Activated T-helper 1 cell treated with anti-CD3 and anti-CD28 coated beads, Interleukin-12 subunit alpha, Interleukin-12 subunit beta, Interleukin-2, Interleukin-4 antibody, amounts not matched to agents 30 ng/mL and 10 ng/mL and 1 ng/mL, durations not matched to agents 14 hours and 24 hours and 36 hours (primary cell): ENCODE data around the gene ACADVL. TPM values are rescaled to one million over a fixed set of nuclear protein-coding genes. Genes with fewer than 3 reads are reported as not detected.
"Not testable (repeated sequence)": the region's sequence is repeated elsewhere in the genome, so short reads cannot be mapped to it uniquely, and the experiment has no call there.

Experiments
- DNase-seq: peaks from one replicate; pipeline ENCODE4 v3.0.0; 2021; ENCODE audit warnings: low spot score
- H3K27ac Mint-ChIP-seq: one replicate; pipeline ENCODE4 v1.8.0; 2021; ENCODE audit warnings: mild to moderate bottlenecking, mixed read lengths
- H3K27me3 Mint-ChIP-seq: one replicate; pipeline ENCODE4 v1.8.0; 2022; ENCODE audit warnings: mild to moderate bottlenecking, moderate library complexity, mixed read lengths; ENCODE audit not compliant: insufficient read depth
- H3K36me3 Mint-ChIP-seq: one replicate; pipeline ENCODE4 v1.8.0; 2021; ENCODE audit warnings: low read depth, mixed read lengths
- H3K4me1 Mint-ChIP-seq: one replicate; pipeline ENCODE4 v1.8.0; 2021; ENCODE audit warnings: low read depth, mixed read lengths
- H3K4me3 Mint-ChIP-seq: one replicate; pipeline ENCODE4 v1.8.0; 2021; ENCODE audit warnings: mild to moderate bottlenecking, moderate library complexity, mixed read lengths
- H3K9me3 Mint-ChIP-seq: one replicate; pipeline ENCODE4 v1.8.0; 2021; ENCODE audit warnings: mixed read lengths
- intact Hi-C: fragments of 100-400 bp; cut with micrococcal nuclease; formaldehyde crosslinking; loops from one replicate; pipeline ENCODE4 v1.15.1; 2024
- total RNA-seq: library from RNA; stranded (reverse); gene quantifications from 2 replicates; pipeline ENCODE4 v1.2.3, GENCODE V29; 2022

Gene ACADVL
- 287 and 294 TPM in 2 replicates for total RNA-seq

GRCh38 chr17:7219812-7220592 lies at the start of gene ACADVL, which contains the start of gene DLG4:
Gene ACADVL, plus strand, starts transcription at chr17:7219938. Its CDS starts 47 bp downstream, at chr17:7219985.
Gene DLG4, minus strand, starts transcription at chr17:7219836.
- Mint-ChIP-seq H3K4me1 (peaks cover 54% of the 10 kb centered on the region), H3K4me3 (peak within 1 kb of the TSS; percentile 96), H3K9me3 (no peaks in the 10 kb centered on the region), H3K27ac (peak within 1 kb of the TSS; percentile 96), H3K27me3 (peaks cover 2% of the 10 kb centered on the region), H3K36me3 (peaks cover 17% of the 10 kb centered on the region)
- peak; percentile 74 for DNase-seq
- intact Hi-C loops = loop anchor here (1.0 to 10.0 kb wide), 5 partner anchors 14 to 1805 kb away; partner anchors contain the start of genes DVL2, ELP5 and NTN1

- H3K4me3 Mint-ChIP-seq, H3K27ac Mint-ChIP-seq, H3K36me3 Mint-ChIP-seq, DNase-seq, H3K4me1 Mint-ChIP-seq, H3K9me3 Mint-ChIP-seq, intact Hi-C loops, H3K27me3 Mint-ChIP-seq: not testable (repeated sequence)
Observed at GRCh38 chr17:7172522-7173191, 47.1 kb upstream of the ACADVL start.

- Mint-ChIP-seq H3K9me3 (no peaks in the 10 kb centered on the region), H3K27ac (no peak overlapping the region), H3K4me1 (peaks cover 10% of the 10 kb centered on the region), H3K36me3 (no peaks in the 10 kb centered on the region), H3K4me3 (no peak overlapping the region), H3K27me3 (peaks cover 12% of the 10 kb centered on the region)
- intact Hi-C loops = no loop called here
- peak; percentile 28 for DNase-seq
Observed at GRCh38 chr17:7173687-7174602, 45.8 kb upstream of the ACADVL start.

DNA sequence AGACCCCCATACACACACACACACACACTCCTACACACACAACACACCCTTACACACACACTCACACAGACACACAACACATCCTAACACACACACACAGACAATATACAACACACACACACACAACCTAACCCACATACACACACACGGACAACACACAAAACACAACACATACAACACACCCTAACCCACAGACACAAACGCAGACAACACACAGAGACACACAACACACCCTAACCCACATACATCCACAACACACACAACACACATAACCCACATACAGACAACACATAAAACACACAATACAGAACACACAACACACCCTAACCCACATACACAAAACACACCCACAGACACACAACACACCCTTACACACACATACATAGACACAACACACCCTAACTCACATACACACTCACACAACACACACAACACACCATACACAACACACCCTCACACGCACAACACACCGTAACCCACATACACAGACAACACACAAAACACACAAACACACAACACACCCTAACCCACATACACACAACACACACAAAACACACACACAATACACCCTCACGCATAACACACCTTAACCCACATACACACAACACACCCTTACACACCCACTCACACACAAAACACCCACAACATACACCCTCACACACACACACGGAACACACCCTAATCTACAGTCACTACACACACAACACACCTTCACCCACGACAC lies 45.0 kb upstream of the ACADVL start:
- intact Hi-C loops = no loop called here
- H3K36me3 Mint-ChIP-seq = no peaks in the 10 kb centered on the region
- DNase-seq = no peak
- no peak overlapping the region for H3K4me3 Mint-ChIP-seq
- peaks cover 12% of the 10 kb centered on the region for H3K27me3 Mint-ChIP-seq
- no peaks in the 10 kb centered on the region for H3K9me3 Mint-ChIP-seq
- H3K4me1 Mint-ChIP-seq = peaks cover 10% of the 10 kb centered on the region
- no peak overlapping the region for H3K27ac Mint-ChIP-seq

GRCh38 chr17:7175330-7175733 lies 44.4 kb upstream of the ACADVL start:
- Mint-ChIP-seq H3K27me3 (peaks cover 12% of the 10 kb centered on the region), H3K36me3 (no peaks in the 10 kb centered on the region), H3K27ac (no peak overlapping the region), H3K4me1 (peaks cover 10% of the 10 kb centered on the region), H3K9me3 (no peaks in the 10 kb centered on the region), H3K4me3 (no peak overlapping the region)
- intact Hi-C loops = no loop called here
- no peak for DNase-seq

GRCh38 chr17:7176107-7176840 lies 43.5 kb upstream of the ACADVL start:
- no peak for DNase-seq
- no peaks in the 10 kb centered on the region for H3K36me3 Mint-ChIP-seq
- intact Hi-C loops = no loop called here
- peaks cover 12% of the 10 kb centered on the region for H3K27me3 Mint-ChIP-seq
- peaks cover 10% of the 10 kb centered on the region for H3K4me1 Mint-ChIP-seq
- no peak overlapping the region for H3K4me3 Mint-ChIP-seq
- no peak overlapping the region for H3K27ac Mint-ChIP-seq
- no peaks in the 10 kb centered on the region for H3K9me3 Mint-ChIP-seq

DNA sequence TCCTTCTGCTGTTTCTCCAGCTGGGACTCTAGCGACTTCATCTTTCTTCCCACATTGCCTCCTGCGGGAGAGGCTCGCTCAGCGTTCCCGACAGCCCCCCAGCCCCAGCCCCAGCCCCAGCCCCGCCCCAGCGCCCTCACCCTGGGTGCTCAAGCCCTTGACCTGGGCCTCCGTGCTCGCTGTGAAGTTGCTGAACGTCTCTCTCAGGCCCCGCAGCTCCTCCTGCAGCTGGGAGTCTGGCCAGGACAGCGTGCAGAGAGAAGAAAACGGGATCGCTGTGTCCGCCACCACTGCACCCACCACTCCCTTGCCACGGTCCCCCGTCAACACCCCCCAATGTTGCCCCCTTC lies 42.9 kb upstream of the ACADVL start:
- no peak for DNase-seq
- H3K27me3 Mint-ChIP-seq = peaks cover 12% of the 10 kb centered on the region
- H3K9me3 Mint-ChIP-seq = no peaks in the 10 kb centered on the region
- no peaks in the 10 kb centered on the region for H3K36me3 Mint-ChIP-seq
- H3K4me3 Mint-ChIP-seq = no peak overlapping the region
- intact Hi-C loops = loop anchor here (1.0 kb wide), 2 partner anchors 41 to 132 kb away; no protein-coding TSS in a partner anchor
- peaks cover 10% of the 10 kb centered on the region for H3K4me1 Mint-ChIP-seq
- no peak overlapping the region for H3K27ac Mint-ChIP-seq

DNA sequence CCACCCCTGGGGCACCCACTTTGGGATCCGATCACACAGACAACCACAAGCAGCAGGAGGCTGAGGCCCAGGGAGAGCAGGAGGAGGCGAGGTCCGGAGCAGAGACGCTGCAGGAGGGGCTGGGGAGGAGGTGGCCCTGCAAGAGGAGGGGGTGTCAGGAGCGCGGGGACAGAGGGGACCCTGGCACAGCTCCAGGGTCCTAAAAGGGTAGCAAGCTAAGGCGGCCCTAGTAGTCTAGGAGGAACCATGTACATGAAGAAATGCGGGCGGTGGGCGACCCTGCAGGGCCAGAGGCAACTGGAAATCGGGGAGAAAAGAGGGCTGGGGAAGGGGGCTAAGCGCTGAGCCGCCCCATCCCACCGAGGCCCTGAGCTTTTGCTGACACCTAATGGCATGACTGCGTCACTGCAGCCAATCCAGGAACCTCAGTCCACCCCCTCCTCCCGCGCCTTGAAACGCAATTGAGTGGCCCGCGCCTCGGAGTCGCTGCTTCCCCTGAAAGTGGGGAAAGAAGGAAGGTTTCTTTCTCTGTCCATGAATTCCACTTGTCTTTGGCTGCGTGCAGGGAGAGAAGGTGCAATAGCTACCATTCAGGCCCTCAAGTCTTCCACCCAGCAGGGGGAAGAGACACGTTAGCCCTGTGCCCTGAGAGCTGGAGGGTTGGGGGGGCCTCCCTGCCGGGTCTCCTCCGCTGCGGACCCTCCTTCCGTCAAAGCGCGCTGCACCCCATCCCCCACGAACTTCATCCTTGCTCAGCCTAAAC lies 42.4 kb upstream of the ACADVL start:
- intact Hi-C loops = loop anchor here (1.0 kb wide), 2 partner anchors 41 to 132 kb away; no protein-coding TSS in a partner anchor
- no peaks in the 10 kb centered on the region for H3K36me3 Mint-ChIP-seq
- peak; percentile 58 for DNase-seq
- H3K4me1 Mint-ChIP-seq = peaks cover 10% of the 10 kb centered on the region
- peaks cover 12% of the 10 kb centered on the region for H3K27me3 Mint-ChIP-seq
- no peak overlapping the region for H3K27ac Mint-ChIP-seq
- H3K9me3 Mint-ChIP-seq = no peaks in the 10 kb centered on the region
- H3K4me3 Mint-ChIP-seq = peak overlapping the region; percentile 74

GRCh38 chr17:7177954-7178477 lies 41.7 kb upstream of the ACADVL start:
- intact Hi-C loops = loop anchor here (1.0 kb wide), 2 partner anchors 42 to 133 kb away; no protein-coding TSS in a partner anchor
- Mint-ChIP-seq H3K9me3 (no peaks in the 10 kb centered on the region), H3K4me3 (peak overlapping the region; percentile 74), H3K36me3 (no peaks in the 10 kb centered on the region), H3K27ac (no peak overlapping the region), H3K4me1 (peaks cover 10% of the 10 kb centered on the region), H3K27me3 (peaks cover 8% of the 10 kb centered on the region)
- DNase-seq = no peak

DNA sequence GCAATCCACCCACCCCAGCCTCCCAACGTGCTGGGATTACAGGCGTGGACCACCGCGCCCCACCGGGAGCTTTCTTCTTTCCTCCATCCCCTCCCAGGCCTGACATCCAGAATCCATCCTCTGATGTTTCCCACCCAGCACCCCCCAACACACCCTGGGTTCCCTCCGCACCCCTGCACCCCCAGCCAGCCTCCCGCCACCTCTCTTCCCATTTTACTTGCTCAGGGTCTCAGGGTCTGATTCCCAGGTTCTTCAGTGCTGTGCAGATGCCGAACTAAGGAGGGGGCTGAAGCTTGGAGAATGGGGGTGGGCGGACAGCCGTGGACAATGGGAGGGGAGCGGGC lies 40.8 kb upstream of the ACADVL start:
- Mint-ChIP-seq H3K9me3 (no peaks in the 10 kb centered on the region), H3K27ac (no peak overlapping the region), H3K4me1 (peaks cover 10% of the 10 kb centered on the region), H3K36me3 (no peaks in the 10 kb centered on the region), H3K27me3 (peaks cover 8% of the 10 kb centered on the region), H3K4me3 (no peak overlapping the region)
- intact Hi-C loops = no loop called here
- no peak for DNase-seq
